H9 (cell line): Measurements from ENCODE around the gene NHS. TPM values are rescaled to one million over a fixed set of nuclear protein-coding genes. Genes with fewer than 3 reads are reported as not detected.

ENCODE experiments used
- DNase-seq: peaks from one replicate; pipeline ENCODE4 v3.0.0-alpha.2; 2017
- H2AFZ ChIP-seq: one replicate; pipeline ENCODE4 v1.6.1; 2013; ENCODE audit warnings: mild to moderate bottlenecking, low read length, control low read depth, moderate library complexity
- H2AK5ac ChIP-seq: 2 replicates; pipeline ENCODE4 v1.6.1; 2013; ENCODE audit warnings: low read length, control low read depth, mixed read lengths; ENCODE audit not compliant: insufficient read length
- H2BK120ac ChIP-seq: one replicate; pipeline ENCODE4 v1.6.1; 2013; ENCODE audit warnings: low read depth, mild to moderate bottlenecking, low read length, control low read depth, inconsistent platforms; ENCODE audit not compliant: poor library complexity, severe bottlenecking
- H2BK12ac ChIP-seq: 2 replicates; pipeline ENCODE4 v1.6.1; 2013; ENCODE audit warnings: low read length, control low read depth, mixed read lengths, low read depth; ENCODE audit not compliant: insufficient read length
- H2BK15ac ChIP-seq: 2 replicates; pipeline ENCODE4 v1.6.1; 2013; ENCODE audit warnings: low read depth, low read length, control low read depth
- H2BK20ac ChIP-seq: one replicate; pipeline ENCODE4 v1.6.1; 2013; ENCODE audit warnings: low read depth, mild to moderate bottlenecking, low read length, control low read depth, inconsistent platforms; ENCODE audit not compliant: poor library complexity, severe bottlenecking
- H2BK5ac ChIP-seq: 2 replicates; pipeline ENCODE4 v1.6.1; 2013; ENCODE audit warnings: low read length, control low read depth, mixed read lengths; ENCODE audit not compliant: insufficient read length
- H3K14ac ChIP-seq: 2 replicates; pipeline ENCODE4 v1.6.1; 2013; ENCODE audit warnings: low read length, control low read depth; ENCODE audit not compliant: insufficient read depth
- H3K18ac ChIP-seq: 2 replicates; pipeline ENCODE4 v1.6.1; 2013; ENCODE audit warnings: low read depth, mild to moderate bottlenecking, mixed read lengths, low read length, control low read depth; ENCODE audit not compliant: insufficient read length
- H3K23ac ChIP-seq: 2 replicates; pipeline ENCODE4 v1.6.1; 2013; ENCODE audit warnings: low read length, control low read depth, mixed read lengths, low read depth; ENCODE audit not compliant: insufficient read length
- H3K23me2 ChIP-seq: 2 replicates; pipeline ENCODE4 v1.6.1; 2013; ENCODE audit warnings: low read depth, mild to moderate bottlenecking, mixed read lengths, low read length, control low read depth; ENCODE audit not compliant: insufficient read length, poor library complexity, severe bottlenecking
- H3K27ac ChIP-seq: 2 replicates; pipeline ENCODE4 v1.5.1; 2013; ENCODE audit warnings: low read length, control low read depth, mixed read lengths, low read depth; ENCODE audit not compliant: insufficient read length
- H3K27me3 ChIP-seq: 2 replicates; pipeline ENCODE4 v1.6.1; 2013; ENCODE audit warnings: low read length, control low read depth, inconsistent platforms; ENCODE audit not compliant: insufficient read depth
- H3K4ac ChIP-seq: 2 replicates; pipeline ENCODE4 v1.6.1; 2013; ENCODE audit warnings: low read depth, mild to moderate bottlenecking, control low read depth, inconsistent platforms, low read length, moderate library complexity
- H3K4me1 ChIP-seq: 2 replicates; pipeline ENCODE4 v1.6.1; 2013; ENCODE audit warnings: low read length, control low read depth, inconsistent platforms; ENCODE audit not compliant: insufficient read depth
- H3K4me2 ChIP-seq: 2 replicates; pipeline ENCODE4 v1.6.1; 2013; ENCODE audit warnings: low read length, control low read depth, mixed read lengths; ENCODE audit not compliant: insufficient read length, insufficient read depth
- H3K56ac ChIP-seq: 2 replicates; pipeline ENCODE4 v1.6.1; 2013; ENCODE audit warnings: low read depth, mild to moderate bottlenecking, mixed read lengths, low read length, control low read depth; ENCODE audit not compliant: insufficient read length
- H3K79me1 ChIP-seq: 2 replicates; pipeline ENCODE4 v1.6.1; 2013; ENCODE audit warnings: low read depth, mild to moderate bottlenecking, moderate library complexity, low read length, control low read depth, inconsistent platforms; ENCODE audit not compliant: insufficient read depth, poor library complexity, severe bottlenecking
- H3K79me2 ChIP-seq: 2 replicates; pipeline ENCODE4 v1.6.1; 2013; ENCODE audit warnings: low read length, control low read depth, inconsistent platforms; ENCODE audit not compliant: insufficient read depth
- H3K9ac ChIP-seq: 2 replicates; pipeline ENCODE4 v1.6.1; 2013; ENCODE audit warnings: low read length, control low read depth, mixed read lengths; ENCODE audit not compliant: insufficient read length; ENCODE audit errors: extremely low read depth
- H3K9me3 ChIP-seq: one replicate; pipeline ENCODE4 v1.6.1; 2013; ENCODE audit warnings: low read depth, low read length, inconsistent platforms; ENCODE audit not compliant: control insufficient read depth
- H3T11ph ChIP-seq: one replicate; pipeline ENCODE4 v1.6.1; 2013; ENCODE audit warnings: mild to moderate bottlenecking, low read length, control low read depth, inconsistent platforms
- H4K20me1 ChIP-seq: one replicate; pipeline ENCODE4 v1.6.1; 2013; ENCODE audit not compliant: control insufficient read depth, insufficient read length, insufficient read depth
- H4K5ac ChIP-seq: 2 replicates; pipeline ENCODE4 v1.6.1; 2013; ENCODE audit warnings: low read depth, mild to moderate bottlenecking, mixed read lengths, low read length, control low read depth; ENCODE audit not compliant: insufficient read length
- H4K8ac ChIP-seq: replicated peaks from 2 replicates; pipeline ENCODE4 v1.6.1; 2013; ENCODE audit warnings: low read length, control low read depth, mixed read lengths, low read depth; ENCODE audit not compliant: insufficient read length
- H4K91ac ChIP-seq: 2 replicates; pipeline ENCODE4 v1.6.1; 2013; ENCODE audit warnings: low read depth, mild to moderate bottlenecking, moderate library complexity, mixed read lengths, low read length, control low read depth; ENCODE audit not compliant: insufficient read length
- H3K27ac Mint-ChIP-seq, 3 experiments: 2 replicates in 2 of 3; 3 replicates in 1 of 3; pipeline ENCODE4 v1.8.0; 2020 to 2021; ENCODE audit warnings: mixed read lengths in 3 of 3, mild to moderate bottlenecking in 1 of 3, moderate library complexity in 1 of 3
- H3K27me3 Mint-ChIP-seq: 2 replicates; pipeline ENCODE4 v1.8.0; 2021; ENCODE audit warnings: low read depth, mild to moderate bottlenecking, moderate library complexity, mixed read lengths
- H3K36me3 Mint-ChIP-seq, 3 experiments: 2 replicates in 2 of 3; 3 replicates in 1 of 3; pipeline ENCODE4 v1.8.0; 2020 to 2021; ENCODE audit warnings: low read depth in 3 of 3, mixed read lengths in 3 of 3; ENCODE audit not compliant: insufficient read depth in 1 of 3
- H3K4me1 Mint-ChIP-seq, 2 experiments: 2 replicates each; pipeline ENCODE4 v1.8.0; 2020; ENCODE audit warnings: mixed read lengths in 2 of 2
- H3K4me3 Mint-ChIP-seq, 2 experiments: 2 replicates in 1 of 2; 3 replicates in 1 of 2; pipeline ENCODE4 v1.8.0; 2020 to 2021; ENCODE audit warnings: mild to moderate bottlenecking in 2 of 2, mixed read lengths in 2 of 2, moderate library complexity in 1 of 2
- H3K9me3 Mint-ChIP-seq, 2 experiments: 2 replicates in 1 of 2; 3 replicates in 1 of 2; pipeline ENCODE4 v1.8.0; 2020; ENCODE audit warnings: mild to moderate bottlenecking in 2 of 2, mixed read lengths in 2 of 2, moderate library complexity in 1 of 2
- CTCF ChIP-seq: fragments of 200-600 bp; sonication (generic); conservative IDR thresholded peaks from 3 replicates; pipeline ENCODE4 v1.8.0; 2021; ENCODE audit warnings: antibody characterized with exemption, mild to moderate bottlenecking
- WGBS: extraction: QIAGEN DNeasy Blood & Tissue Kit; methylation state at CpG from one replicate; pipeline ENCODE4 v1.1.7; 2013; ENCODE audit warnings: missing lambda C conversion rate, low lambda C conversion rate, mixed read lengths; ENCODE audit not compliant: insufficient read length; ENCODE audit errors: extremely low coverage; 5-methylcytosine and 5-hydroxymethylcytosine counted together
- total RNA-seq: library from RNA; stranded (reverse); gene quantifications from 2 replicates; pipeline ENCODE4 v1.2.1, GENCODE V29; 2021

Gene NHS
- total RNA-seq, 1 experiment from 2014 or later = 8.7 TPM

GRCh38 chrX:17622331-17622730 is 247.3 kb downstream of the NHS start:
- Histone ChIP-seq H4K5ac (no peak overlapping the region), H3K9me3 (peaks cover 4% of the 10 kb centered on the region), H4K20me1 (no peaks in the 10 kb centered on the region), H3K4ac (no peak overlapping the region), H3K23me2 (no peaks in the 10 kb centered on the region), H2BK15ac (no peak overlapping the region), H2AK5ac (no peak overlapping the region), H3K18ac (no peak overlapping the region), H3K9ac (no peak overlapping the region), H2BK12ac (no peak overlapping the region), H3K79me2 (no peaks in the 10 kb centered on the region), H3K4me2 (no peak overlapping the region), H4K91ac (no peak overlapping the region), H2BK20ac (no peak overlapping the region), H3K56ac (no peak overlapping the region), H3K4me1 (no peaks in the 10 kb centered on the region), H3K23ac (no peak overlapping the region), H3K79me1 (no peaks in the 10 kb centered on the region), H2AFZ (no peak overlapping the region), H4K8ac (no peak overlapping the region), H2BK5ac (no peak overlapping the region), H3K27me3 (no peaks in the 10 kb centered on the region), H2BK120ac (no peak overlapping the region), H3K14ac (no peak overlapping the region), H3T11ph (no peak overlapping the region), H3K27ac (no peak overlapping the region)
- no CpG with 5 or more reads among the region's 3 CpGs for WGBS
- Mint-ChIP-seq H3K4me3 (no peak overlapping the region), H3K36me3 (peaks cover 0 to 2% (median 0%) of the 10 kb centered on the region in 3 experiments; a peak in 1 of 7 replicates), H3K4me1 (peaks cover 8 to 14% of the 10 kb centered on the region in 2 experiments), H3K27ac (no peak overlapping the region), H3K27me3 (no peaks in the 10 kb centered on the region), H3K9me3 (no peaks in the 10 kb centered on the region)
- TF ChIP-seq CTCF = no peak
- no peak for DNase-seq
